SK-N-SH (cell line): ENCODE results near the gene RPP30.

Source experiments
- CTCF ChIP-seq: fragments of 200-600 bp; sonication (generic); IDR thresholded peaks from 2 replicates; pipeline ENCODE4 v1.6.1; 2017; ENCODE audit warnings: antibody characterized with exemption, mild to moderate bottlenecking, moderate library complexity
- EP300 ChIP-seq, 2 experiments: IDR thresholded peaks; 2 replicates each; pipeline versions ENCODE4 v1.4.0 to v1.6.1; 2012; ENCODE audit warnings: borderline replicate concordance in 1 of 2, low read depth in 1 of 2, low read length in 1 of 2
- EZH2phosphoT487 ChIP-seq: fragments of 200-600 bp; sonication (generic); IDR thresholded peaks from 2 replicates; pipeline ENCODE4 v1.6.1; 2017; ENCODE audit warnings: low read depth, mixed run types, mild to moderate bottlenecking, antibody characterized with exemption, moderate library complexity, borderline replicate concordance
- FOXM1 ChIP-seq: IDR thresholded peaks from 2 replicates; pipeline ENCODE4 v1.4.0; 2012; ENCODE audit warnings: low read depth, mild to moderate bottlenecking
- GABPA ChIP-seq: IDR thresholded peaks from 2 replicates; pipeline ENCODE4 v1.4.0; 2012; ENCODE audit warnings: low read depth, mild to moderate bottlenecking
- IRF3 ChIP-seq: fragments of 150-350 bp; IDR thresholded peaks from 2 replicates; pipeline ENCODE4 v1.6.1; 2016; ENCODE audit warnings: mild to moderate bottlenecking, low read depth, low read length
- JUND ChIP-seq: IDR thresholded peaks from 2 replicates; pipeline ENCODE4 v1.4.0; 2012
- POLR2AphosphoS5 ChIP-seq: IDR thresholded peaks from 2 replicates; pipeline ENCODE4 v1.6.1; 2012; ENCODE audit warnings: low read depth, low read length
- RAD21 ChIP-seq: IDR thresholded peaks from 2 replicates; pipeline ENCODE4 v1.6.1; 2012; ENCODE audit warnings: mild to moderate bottlenecking, low read length
- RFX5 ChIP-seq: IDR thresholded peaks from 2 replicates; pipeline ENCODE4 v1.6.1; 2012; ENCODE audit warnings: mild to moderate bottlenecking, improper control_type of control experiment, low read length
- SMC3 ChIP-seq: IDR thresholded peaks from 2 replicates; pipeline ENCODE4 v1.6.1; 2012; ENCODE audit warnings: low read depth, low read length, improper control_type of control experiment
- TAF1 ChIP-seq: IDR thresholded peaks from 2 replicates; pipeline ENCODE4 v1.6.1; 2012; ENCODE audit warnings: low read depth, mild to moderate bottlenecking, low read length, moderate library complexity, borderline replicate concordance

GRCh38 chr10:90921906-90922305 is 50.1 kb downstream of the RPP30 start:
- TF ChIP-seq POLR2AphosphoS5 (no peak), RAD21 (no peak), CTCF (no peak), EP300 (IDR thresholded peaks at IDR 0.05; ENCODE audit: borderline replicate concordance in 1 of 2, low read depth in 1 of 2, low read length in 1 of 2) (no peak), JUND (no peak), SMC3 (no peak), EZH2phosphoT487 (no peak), IRF3 (no peak), RFX5 (no peak), TAF1 (no peak), GABPA (no peak), FOXM1 (no peak)
